Pulmonary artery endothelial cell (primary cell): ENCODE results near the gene VGLL4. TPM values are rescaled to one million over a fixed set of nuclear protein-coding genes. Genes with fewer than 3 reads are reported as not detected.

Experiments used
- DNase-seq: peaks from one replicate; pipeline ENCODE4 v3.0.0-alpha.2; 2011; ENCODE audit warnings: low read depth, low spot score
- total RNA-seq: library from RNA; depleted of rRNA; stranded (reverse); fragments of >200 nt; gene quantifications from 2 replicates; pipeline ENCODE4 v1.2.3, GENCODE V29; 2014

The VGLL4 gene
- total RNA-seq, 1 donor from 2014 or later: 83.8 TPM

DNA sequence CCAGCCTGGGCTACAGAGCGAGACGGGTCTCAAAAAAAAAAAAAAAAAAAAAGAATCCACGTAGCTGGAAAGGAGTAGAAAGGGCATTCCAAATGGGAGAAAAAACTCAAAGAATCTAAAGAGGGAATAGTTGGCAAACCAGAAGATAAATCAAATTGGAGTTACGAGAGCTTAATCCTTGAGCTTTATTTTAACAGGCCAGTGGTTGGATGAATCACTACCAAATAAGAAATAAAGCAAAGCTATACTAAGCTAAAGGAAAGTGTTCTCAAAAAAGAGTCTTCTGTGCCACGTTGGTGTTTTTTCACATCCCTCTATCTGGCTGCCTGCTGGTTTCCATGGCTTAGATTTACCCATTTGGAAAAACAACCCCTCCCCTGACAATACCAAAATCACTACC lies 14.0 kb downstream of the VGLL4 start:
- DNase-seq: no peak

DNA sequence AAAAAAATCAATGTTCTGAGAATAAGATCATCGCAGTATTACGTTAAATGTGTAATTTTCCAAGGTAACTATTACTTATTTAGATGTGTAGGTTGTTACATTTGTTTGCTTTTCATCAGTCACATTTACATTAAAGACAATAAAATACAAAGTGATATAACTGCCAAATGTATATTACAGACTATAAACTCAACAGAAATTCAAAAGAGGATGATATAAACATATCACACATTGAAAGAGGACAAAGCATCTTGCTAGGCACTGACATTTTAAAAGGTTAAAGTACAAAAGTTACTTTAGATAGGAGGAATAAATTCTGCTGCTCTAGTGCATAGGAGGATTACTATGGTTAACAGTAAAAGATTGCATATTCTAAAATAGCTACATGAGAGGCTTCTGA lies 16.1 kb downstream of the VGLL4 start:
- DNase-seq: no peak

DNA sequence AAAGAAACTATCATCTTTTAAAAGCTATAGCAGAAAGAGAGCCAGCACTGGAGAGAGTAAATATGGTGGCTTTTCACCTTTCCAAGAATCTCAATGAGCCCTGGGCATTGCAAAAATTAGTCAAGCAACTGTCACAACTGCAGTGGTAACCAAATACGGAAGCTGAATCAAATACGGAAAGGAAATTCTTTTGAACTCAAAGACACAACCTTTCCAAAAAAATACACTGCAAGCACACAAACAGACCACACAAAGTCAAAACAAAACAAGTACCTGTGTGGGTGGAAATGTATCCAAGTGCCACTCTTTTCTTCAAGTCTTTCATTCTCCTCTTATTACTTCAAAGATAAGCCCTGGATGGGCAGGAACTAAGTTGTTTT lies 17.6 kb downstream of the VGLL4 start:
- DNase-seq: no peak

DNA sequence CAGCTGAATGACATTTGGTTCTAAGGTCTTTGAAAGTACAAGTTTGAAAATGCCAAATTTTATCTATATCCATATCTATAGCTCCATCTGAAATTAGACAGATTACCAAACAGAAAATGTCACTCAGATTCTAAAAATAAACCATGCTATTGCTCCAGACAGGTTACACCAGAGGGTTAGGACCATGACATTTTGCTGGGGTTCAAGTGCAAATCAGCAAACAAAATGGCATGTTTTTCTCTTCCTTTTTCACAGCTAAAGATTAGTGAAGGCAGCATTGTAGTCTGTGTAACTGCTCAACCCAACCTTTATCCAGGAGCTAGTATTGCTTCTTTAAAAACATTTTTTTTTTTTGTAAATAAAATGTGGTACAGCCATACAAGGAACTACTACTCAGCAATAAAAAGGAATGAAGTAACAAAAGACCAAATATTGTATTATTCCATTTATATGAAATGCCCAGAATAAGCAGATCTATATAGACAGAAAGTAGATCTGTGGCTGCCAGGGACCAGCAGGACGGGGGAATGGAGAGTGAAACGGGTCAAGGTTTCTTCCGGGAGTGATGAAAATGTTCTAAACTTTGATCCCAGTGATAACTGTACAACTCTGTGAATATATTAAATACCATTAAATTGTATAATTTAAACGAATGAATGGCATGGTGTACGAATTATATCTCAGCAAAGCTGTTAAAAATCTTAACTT lies 18.2 kb downstream of the VGLL4 start:
- DNase-seq: no peak

DNA sequence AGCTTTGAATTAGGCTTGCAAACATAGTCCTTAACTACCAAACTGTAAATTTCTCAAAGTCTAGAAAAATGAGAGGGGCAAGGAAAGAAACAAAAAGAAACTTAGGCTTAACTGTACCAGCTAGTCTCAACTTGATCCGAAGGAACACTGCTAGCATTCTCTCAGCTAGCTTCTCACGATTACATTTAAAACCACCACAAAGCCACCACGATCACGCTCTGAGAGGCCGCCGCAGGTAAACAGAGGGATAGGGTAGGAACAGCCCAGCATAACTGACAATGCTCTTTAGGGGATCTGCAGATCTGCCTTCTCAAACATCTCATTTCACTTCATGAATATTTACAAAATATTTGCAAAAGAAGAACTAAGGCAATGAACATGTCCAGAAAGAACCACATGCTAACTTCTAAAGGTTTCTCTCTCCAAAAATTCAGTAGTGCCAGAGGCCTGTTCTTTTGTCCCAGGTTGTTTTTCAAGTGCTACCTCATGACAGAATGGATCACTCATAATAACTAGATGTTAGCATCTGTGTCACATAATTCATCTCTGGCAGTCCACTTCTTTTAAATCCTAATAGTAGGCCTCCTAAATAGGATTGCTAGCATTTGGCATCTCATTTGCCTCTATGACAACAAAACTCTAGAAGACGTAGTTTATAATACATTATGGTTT lies 18.9 kb downstream of the VGLL4 start:
- no peak for DNase-seq

DNA sequence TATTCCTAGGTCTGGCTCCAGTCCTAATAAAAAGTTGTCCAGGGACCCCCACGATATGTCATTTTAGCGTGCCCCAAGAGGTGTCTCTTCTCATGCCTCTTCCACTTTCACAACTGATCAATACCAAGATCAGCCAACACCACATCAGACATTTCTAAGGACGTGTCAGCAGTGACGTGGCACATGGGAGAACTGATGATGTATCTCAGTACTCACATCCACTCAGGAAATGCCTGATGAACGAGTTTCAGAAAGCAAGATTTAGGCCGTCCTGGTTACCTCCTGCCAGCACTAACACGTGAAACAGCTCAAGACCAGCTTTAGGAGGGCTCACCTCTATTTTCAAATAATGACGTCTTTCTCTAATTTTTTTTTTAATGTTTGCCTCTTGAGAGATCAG lies 19.6 kb downstream of the VGLL4 start:
- no peak for DNase-seq

DNA sequence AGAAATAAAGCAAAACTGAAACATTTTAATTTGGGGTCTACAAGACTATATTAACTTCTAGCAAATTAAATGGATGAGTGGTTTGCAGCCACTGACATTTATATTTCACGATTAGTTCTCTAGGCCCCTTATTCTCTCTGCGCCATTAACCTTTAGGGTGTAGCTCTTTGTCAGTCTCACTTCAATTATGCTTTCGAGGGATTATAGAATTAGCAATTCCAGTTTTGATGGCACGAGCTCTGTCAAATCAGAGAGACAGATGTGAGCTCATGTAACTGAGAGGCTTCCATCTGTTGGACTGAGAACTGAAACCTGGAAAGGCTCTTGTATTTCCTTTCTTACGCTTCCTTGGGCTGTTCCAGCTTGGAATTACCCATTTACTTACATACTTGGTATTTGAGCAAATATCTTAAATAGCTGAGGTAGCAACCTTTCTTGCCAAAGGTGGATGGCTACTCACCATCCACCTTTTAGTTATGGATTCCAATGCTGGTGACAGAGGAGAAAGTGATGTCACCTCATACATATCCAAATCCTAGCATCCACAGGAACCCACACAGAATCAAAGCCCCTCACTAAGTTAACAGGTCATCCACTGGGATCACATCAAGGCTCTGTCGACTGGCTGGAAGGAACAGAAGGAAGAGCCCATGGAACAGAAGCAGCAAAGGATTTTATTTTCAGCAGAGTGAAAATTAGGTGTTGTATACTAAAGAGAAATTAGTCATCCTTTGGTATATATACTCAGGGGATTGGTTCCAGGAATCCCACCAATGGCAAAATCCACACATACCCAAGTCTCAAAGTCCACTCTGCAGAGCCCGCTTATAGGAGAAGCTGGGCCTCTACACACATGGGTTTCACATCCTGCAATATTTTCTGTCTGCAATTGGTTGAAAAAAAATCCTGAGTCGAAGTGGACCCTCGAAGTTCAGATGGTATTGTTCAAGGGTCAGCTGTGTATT lies 20.8 kb downstream of the VGLL4 start:
- no peak for DNase-seq

DNA sequence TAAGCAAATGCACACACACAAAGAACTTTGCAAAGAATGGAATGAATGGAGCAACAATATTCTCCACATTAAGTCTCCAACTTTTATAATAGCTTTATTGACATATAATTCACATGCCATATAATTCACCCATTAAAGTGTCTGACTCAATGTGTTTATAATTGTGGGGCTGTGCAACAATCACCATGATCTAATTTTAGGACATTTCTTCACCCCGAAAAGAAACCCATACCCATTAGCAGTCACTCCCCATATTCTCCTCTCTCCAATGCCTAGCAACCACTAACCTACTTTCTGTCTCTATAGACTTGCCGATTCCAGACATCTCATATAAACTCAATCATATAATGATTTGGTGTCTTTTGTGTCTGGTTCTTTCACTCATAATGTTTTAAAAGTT lies 22.6 kb downstream of the VGLL4 start:
- no peak for DNase-seq

DNA sequence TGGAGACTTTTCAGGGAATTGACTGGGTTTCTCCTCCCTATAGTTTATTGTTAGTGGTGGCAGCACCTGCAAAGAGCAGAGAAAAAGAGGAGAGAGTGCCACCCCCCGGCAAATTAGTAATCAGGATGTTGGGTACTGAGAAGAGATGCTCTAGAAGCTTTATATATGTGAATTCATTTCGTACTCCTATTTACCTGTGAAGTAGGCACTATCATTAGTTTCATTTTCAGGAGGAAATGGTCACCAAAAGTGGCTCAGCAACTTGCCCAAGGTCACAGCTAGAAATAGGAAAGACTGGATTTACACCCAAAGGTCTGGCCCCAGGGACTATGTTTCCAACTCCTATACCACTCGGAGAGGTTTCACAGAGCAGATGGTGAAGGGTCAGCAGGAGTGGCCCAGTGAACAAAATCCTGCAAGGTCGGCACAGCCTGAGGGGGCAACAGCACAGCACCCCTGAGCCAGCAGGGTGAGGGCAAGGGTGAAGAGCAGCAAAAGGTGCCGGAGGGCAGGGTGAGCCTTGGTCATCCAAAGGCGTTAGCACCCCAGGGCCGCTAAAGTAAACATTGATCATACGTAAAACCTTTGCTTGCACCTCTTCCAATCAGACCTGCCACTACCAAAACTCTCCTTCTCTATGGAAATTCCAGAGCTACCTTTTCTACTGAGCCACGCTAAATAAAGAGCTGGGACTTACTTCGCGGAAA lies 23.6 kb downstream of the VGLL4 start:
- DNase-seq: no peak

DNA sequence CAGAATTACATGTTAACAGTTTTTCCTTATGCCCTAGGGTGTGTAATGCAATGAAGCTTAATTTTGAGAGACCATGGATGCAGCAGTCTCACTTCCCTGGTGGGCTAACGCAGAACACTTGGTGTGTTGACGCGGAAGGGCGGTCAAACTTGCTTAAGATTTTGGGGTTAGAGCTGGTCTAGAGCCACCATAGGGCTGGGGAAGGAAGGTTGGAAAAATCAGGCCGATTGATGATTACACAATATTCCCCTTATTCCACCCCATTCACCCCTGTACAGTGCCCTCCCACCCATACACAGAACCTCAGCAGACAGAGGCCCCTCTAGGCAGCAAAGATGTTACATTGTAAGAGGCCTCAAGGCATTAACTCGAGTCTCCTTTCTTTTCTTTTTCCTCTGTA lies 24.3 kb downstream of the VGLL4 start:
- no peak for DNase-seq

DNA sequence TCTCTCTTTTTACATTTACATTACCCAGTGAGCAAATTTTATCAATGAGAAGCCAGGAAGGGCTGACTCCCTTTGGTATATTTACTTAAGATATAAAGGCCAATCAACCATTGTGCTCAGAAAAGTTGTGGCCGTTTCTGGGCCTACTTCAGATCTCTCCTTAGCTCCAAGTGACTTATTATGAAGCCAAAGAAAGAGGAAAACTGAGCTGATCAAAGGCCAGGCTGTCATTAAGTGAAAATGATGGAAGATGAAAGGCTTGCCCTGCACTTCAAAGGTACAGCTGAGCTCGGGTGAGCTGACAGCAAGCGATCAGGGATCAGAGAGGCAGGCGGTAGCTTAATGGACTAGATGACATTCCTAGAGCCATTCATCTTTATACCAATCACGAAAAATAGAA lies 24.8 kb downstream of the VGLL4 start:
- no peak for DNase-seq

DNA sequence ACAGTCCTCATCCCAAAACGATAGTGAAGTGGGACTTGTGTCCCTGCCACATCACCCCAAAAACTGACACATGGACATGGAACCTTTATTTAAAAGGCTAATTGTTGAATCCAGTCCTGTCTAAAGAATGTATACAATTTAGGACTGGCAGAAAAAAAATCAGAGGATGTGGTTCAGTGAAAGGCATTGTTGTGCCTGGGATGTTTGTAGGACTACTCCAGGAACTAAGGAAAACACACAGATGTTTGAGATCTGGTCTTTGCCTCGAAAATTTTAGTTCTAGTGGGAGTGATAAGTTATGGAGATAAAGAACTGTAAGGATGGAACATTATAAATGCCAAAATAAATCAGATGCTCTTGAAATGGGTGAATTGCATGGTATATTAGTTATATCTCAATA lies 27.2 kb downstream of the VGLL4 start:
- DNase-seq: no peak

DNA sequence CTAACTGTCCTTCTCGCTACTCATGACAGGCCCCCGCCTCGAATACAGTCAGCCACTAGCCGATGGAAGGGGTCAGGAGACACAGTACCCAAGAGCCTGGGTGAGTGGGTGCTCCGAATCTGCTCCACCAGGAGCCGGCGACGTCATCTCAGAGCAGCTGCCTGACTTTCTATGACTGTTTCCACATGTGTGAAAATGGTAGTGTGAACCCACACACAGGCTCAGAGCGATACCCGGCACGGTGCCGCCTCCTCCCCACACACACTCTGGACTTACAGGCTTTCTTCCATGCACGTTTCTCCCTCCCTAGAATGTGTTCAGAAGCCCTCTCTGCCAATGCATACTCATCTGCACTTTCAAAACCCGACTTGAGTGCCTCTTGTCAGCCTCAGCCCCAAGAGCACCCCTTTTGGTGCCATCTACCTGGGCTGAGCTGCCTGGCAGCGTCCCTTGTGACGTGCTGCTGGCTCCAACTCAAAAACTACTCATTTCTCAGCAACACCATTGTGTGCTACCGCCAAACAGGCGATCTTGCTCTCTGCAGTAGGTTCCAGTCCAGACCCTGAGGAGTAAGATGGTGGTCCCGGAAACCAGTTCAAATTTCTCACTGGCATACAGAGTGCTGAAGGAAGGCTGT lies 29.7 kb downstream of the VGLL4 start:
- no peak for DNase-seq

DNA sequence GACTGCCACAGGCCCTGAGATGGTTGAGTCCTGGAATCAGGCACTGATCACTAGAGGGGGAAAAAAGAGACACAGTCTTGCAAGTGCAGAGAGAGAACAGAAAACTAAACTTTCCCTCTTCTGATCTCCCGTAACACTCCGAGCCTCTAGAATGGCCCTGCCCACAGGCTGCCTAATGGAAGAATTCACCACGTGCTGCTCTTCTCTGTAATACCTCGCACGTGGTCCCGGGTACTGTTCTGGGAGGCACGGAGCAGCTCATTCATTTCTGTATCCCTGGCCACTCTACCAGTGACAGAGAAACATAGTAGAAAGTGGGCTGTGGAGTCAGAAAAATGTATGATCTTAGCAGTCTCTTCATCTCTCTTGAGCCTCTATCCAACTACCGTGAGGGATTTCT lies 30.4 kb downstream of the VGLL4 start:
- DNase-seq: no peak

DNA sequence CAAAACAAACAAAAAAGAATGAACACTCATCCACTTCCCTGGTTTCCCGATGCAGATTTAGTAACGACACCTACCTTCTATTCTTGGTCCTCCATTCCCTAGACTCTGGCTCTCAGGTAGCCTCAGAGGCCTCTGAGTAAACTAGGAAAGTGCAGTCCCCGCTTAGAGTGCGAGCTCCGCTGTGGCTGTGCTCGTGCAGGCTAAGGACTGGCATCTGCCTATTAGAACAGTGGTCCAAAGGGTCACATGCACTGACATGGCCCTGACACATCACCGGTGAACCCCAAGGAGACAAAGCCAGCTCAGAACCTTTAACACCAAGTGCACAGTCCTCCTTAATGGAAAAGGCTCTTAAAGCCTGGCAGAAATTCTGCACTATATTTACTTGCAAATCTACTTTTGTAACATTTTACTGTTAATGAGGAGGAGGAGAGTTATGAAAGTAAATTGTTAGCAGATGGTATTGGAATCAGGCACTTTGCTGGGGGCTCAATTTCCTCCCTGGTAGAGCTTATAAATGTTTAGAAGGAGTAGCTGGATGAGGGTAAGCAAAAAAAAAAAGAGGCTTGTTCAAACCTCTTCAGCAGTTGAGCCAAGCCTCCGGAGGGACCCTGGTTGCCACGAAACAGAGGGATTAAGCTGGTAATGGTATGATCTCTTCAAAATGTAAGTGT lies 31.1 kb downstream of the VGLL4 start:
- DNase-seq: no peak

DNA sequence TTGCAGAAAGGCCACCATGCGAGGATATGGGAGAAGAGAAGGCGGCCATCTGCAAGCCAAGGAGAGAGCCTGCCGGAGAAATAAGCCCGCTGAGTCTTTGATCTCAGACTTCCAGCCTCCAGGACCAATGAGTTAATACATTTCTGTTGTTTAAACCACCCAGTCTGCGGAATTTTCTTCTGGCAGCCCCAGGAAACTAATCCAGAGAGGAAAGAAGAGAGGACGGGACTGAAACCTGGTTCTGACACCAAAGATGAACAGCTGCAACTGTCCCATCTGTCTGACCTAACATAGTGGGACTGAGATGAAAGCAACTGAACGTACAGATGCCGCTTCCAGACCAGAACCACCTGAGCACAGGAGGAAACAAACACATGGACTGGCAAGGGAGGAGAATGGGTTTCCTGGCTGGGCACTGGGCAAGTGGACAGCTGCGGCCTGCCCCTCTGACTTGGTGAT lies 32.3 kb downstream of the VGLL4 start:
- DNase-seq: no peak

DNA sequence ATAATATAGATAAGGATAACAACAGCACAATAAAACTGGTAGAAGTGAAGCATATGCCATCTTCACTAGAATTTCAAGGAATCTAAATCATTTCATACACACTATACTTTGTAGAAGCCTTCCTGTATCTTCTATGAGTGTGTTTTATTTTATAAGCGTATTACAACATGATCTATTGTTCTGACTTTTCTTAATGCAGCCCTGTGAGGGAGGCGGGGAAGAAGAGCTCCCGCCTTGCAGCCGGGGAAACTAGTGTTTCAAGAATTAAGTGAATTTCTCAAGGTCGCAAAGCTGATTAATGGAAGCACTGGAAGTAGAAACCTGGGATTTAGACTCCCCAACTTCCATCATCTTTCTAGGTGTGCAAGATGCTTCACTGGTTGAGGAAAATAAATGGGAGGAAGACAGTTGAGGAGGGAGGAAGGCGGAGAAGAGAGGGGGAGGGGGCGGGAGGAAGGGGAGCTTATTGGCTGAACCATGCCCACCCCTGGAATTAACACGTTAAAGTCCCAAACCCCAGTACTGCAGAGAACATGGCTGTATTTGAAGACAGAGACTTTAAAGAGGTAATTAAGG lies 32.9 kb downstream of the VGLL4 start:
- DNase-seq: no peak

DNA sequence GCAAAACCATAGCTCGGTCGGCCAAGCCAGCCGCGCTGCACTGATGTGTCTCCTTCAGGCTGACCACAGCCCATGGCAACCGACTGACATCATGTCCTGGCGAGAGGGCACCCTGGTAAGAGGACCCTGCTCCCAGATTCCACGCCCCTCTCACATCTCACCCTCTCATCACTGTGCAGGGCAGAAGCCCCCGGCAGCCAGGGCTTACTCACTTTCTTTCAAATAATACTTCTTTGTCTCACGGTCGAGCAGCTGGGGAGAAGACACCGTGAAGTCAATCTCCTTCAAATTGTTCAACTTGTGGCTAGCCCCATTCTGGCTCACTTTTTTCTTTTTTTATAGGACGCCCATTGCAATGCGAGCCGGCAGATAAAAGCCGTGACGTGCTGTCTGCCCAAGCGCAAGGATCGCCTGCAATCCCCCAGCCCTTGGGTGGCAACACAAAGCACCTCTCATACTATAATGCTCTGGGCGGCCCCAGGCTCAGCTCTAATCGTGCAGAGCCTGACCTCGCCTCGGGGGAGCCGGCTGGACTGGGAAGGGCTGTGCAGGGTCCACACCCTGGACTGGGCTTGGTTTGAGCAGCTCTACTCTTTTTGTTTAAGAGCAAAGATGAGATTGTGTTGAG lies 33.6 kb downstream of the VGLL4 start:
- no peak for DNase-seq

DNA sequence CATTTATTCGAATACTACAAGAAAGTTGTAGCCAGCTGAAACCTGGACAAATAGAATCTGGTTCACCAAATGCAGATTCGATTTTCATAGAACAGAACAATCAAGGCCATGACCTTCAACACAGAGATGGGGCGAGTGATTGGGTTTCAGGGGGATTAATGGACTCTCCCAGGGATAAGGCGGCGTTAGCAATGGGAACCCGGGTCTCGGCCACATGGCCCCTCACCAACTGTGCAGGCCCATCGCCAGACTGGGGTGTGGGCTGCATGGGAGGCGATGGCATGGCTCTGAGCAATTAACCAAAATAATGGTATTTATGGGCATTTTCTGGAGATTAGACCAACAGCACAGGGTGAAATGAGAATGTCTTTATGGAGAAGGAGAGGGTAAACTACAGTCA lies 34.2 kb downstream of the VGLL4 start:
- DNase-seq: no peak

DNA sequence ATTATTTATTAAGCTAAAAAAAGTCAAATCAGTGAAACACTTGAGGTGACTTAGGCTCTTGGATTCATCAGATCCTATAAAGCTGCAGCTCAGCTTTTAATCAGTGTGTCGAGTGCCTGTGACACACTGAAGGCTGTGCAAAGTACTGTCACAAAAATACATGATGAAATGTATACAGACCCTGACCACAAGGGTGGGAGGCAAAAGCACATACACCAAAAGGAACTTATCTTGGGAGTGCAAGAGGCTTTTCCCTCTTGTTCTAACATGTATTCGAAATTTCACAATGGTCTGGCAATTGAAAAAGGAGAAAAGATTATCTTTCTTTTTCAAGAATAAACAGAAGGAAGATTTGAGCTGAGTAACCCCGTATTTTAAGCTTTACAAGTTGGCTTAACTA lies 35.9 kb downstream of the VGLL4 start:
- no peak for DNase-seq
